Raji (cell line): ENCODE results near the gene AFG1L.

Experiments used
- POLR2A ChIP-seq: IDR thresholded peaks from 2 replicates; pipeline ENCODE4 v1.6.1; 2011; ENCODE audit warnings: low read depth, low read length, control low read depth; ENCODE audit not compliant: insufficient read depth

Gene AFG1L

GRCh38 chr6:108331982-108332381 lies 37.1 kb downstream of the AFG1L start:
- no peak for TF ChIP-seq POLR2A

GRCh38 chr6:108336971-108337370 lies 42.1 kb downstream of the AFG1L start:
- TF ChIP-seq POLR2A = no peak

GRCh38 chr6:108337721-108338120 lies 42.9 kb downstream of the AFG1L start:
- TF ChIP-seq POLR2A = no peak

- no peak for TF ChIP-seq POLR2A
Observed at GRCh38 chr6:108341372-108341771, 46.5 kb downstream of the AFG1L start.

- TF ChIP-seq POLR2A = no peak
Observed at GRCh38 chr6:108343894-108344293, 49.0 kb downstream of the AFG1L start.

GRCh38 chr6:108348655-108349349 lies 53.9 kb downstream of the AFG1L start:
- no peak for TF ChIP-seq POLR2A

- no peak for TF ChIP-seq POLR2A
Observed at GRCh38 chr6:108350528-108350927, 55.7 kb downstream of the AFG1L start.

- TF ChIP-seq POLR2A = no peak
Observed at GRCh38 chr6:108353853-108354252, 59.0 kb downstream of the AFG1L start.

- TF ChIP-seq POLR2A = no peak
Observed at GRCh38 chr6:108355120-108355519, 60.3 kb downstream of the AFG1L start.

- TF ChIP-seq POLR2A = no peak
Observed at GRCh38 chr6:108355890-108356289, 61.0 kb downstream of the AFG1L start.

- TF ChIP-seq POLR2A = no peak
Observed at GRCh38 chr6:108359901-108360882, 65.3 kb downstream of the AFG1L start.

- no peak for TF ChIP-seq POLR2A
Observed at GRCh38 chr6:108360919-108361311, 66.1 kb downstream of the AFG1L start.

GRCh38 chr6:108361312-108361932 lies 66.6 kb downstream of the AFG1L start:
- TF ChIP-seq POLR2A = no peak

GRCh38 chr6:108362455-108362854 lies 67.6 kb downstream of the AFG1L start:
- no peak for TF ChIP-seq POLR2A

- no peak for TF ChIP-seq POLR2A
Observed at GRCh38 chr6:108363113-108363512, 68.3 kb downstream of the AFG1L start.
